GM23338 (cell line): ENCODE results near the gene NME1. TPM values are rescaled to one million over a fixed set of nuclear protein-coding genes. Genes with fewer than 3 reads are reported as not detected.

Experiments
- ATAC-seq: fragments of 200-7000 bp; cut with Tn5 transposase; 3 replicates; pipeline ENCODE4 v1.9.1; 2020
- DNase-seq: peaks from one replicate; pipeline ENCODE4 v3.0.0-alpha.2; 2015; ENCODE audit warnings: low spot score
- H2AFZ ChIP-seq: fragments of 200-600 bp; sonication (generic); 2 replicates; pipeline ENCODE4 v1.8.0; 2016; ENCODE audit warnings: antibody characterized with exemption, mild to moderate bottlenecking, moderate library complexity
- H3F3A ChIP-seq: fragments of 200-600 bp; sonication (generic); replicated peaks from 2 replicates; pipeline ENCODE4 v1.8.0; 2017; ENCODE audit warnings: antibody characterized with exemption, mixed run types, low read depth
- H3K27ac ChIP-seq: fragments of 200-600 bp; sonication (generic); 2 replicates; pipeline ENCODE4 v1.6.1; 2016; ENCODE audit warnings: low read depth
- H3K27me3 ChIP-seq: fragments of 200-600 bp; sonication (generic); 2 replicates; pipeline ENCODE4 v1.8.0; 2016; ENCODE audit warnings: mild to moderate bottlenecking, mixed run types, moderate library complexity; ENCODE audit not compliant: insufficient read depth
- H3K36me3 ChIP-seq: fragments of 200-600 bp; sonication (generic); 2 replicates; pipeline ENCODE4 v1.8.0; 2016; ENCODE audit warnings: mild to moderate bottlenecking; ENCODE audit not compliant: insufficient read depth
- H3K4me1 ChIP-seq: fragments of 200-600 bp; sonication (generic); 2 replicates; pipeline ENCODE4 v1.8.0; 2016; ENCODE audit warnings: mild to moderate bottlenecking, moderate library complexity; ENCODE audit not compliant: insufficient read depth
- H3K4me2 ChIP-seq: fragments of 200-600 bp; sonication (generic); 2 replicates; pipeline ENCODE4 v1.7.1; 2017; ENCODE audit warnings: mixed run types
- H3K4me3 ChIP-seq: fragments of 200-600 bp; sonication (generic); 2 replicates; pipeline ENCODE4 v1.6.1; 2016; ENCODE audit warnings: mixed run types
- H3K79me2 ChIP-seq: fragments of 200-600 bp; sonication (generic); replicated peaks from 2 replicates; pipeline ENCODE4 v1.8.0; 2017; ENCODE audit warnings: mild to moderate bottlenecking; ENCODE audit not compliant: insufficient read depth
- H3K9me2 ChIP-seq: fragments of 200-600 bp; sonication (generic); 2 replicates; pipeline ENCODE4 v1.8.0; 2017; ENCODE audit not compliant: insufficient read depth
- H4K20me1 ChIP-seq: fragments of 200-600 bp; sonication (generic); replicated peaks from 2 replicates; pipeline ENCODE4 v1.8.0; 2017; ENCODE audit warnings: mild to moderate bottlenecking; ENCODE audit not compliant: insufficient read depth
- H3K27ac Mint-ChIP-seq: 2 replicates; pipeline ENCODE4 v1.8.0; 2020; ENCODE audit warnings: inconsistent platforms, mild to moderate bottlenecking, moderate library complexity, mixed read lengths
- H3K27me3 Mint-ChIP-seq: 3 replicates; pipeline ENCODE4 v1.8.0; 2022; ENCODE audit warnings: low read depth, mild to moderate bottlenecking, moderate library complexity, mixed read lengths, inconsistent platforms; ENCODE audit not compliant: insufficient read depth, poor library complexity
- H3K36me3 Mint-ChIP-seq: 3 replicates; pipeline ENCODE4 v1.8.0; 2021; ENCODE audit warnings: low read depth, mild to moderate bottlenecking, inconsistent platforms, moderate library complexity, mixed read lengths
- H3K4me1 Mint-ChIP-seq: 3 replicates; pipeline ENCODE4 v1.8.0; 2020; ENCODE audit warnings: mild to moderate bottlenecking, inconsistent platforms, mixed read lengths
- H3K4me3 Mint-ChIP-seq: 3 replicates; pipeline ENCODE4 v1.8.0; 2021; ENCODE audit warnings: moderate library complexity, mild to moderate bottlenecking, inconsistent platforms, mixed read lengths
- H3K9me3 Mint-ChIP-seq: 3 replicates; pipeline ENCODE4 v1.8.0; 2020; ENCODE audit warnings: moderate library complexity, mild to moderate bottlenecking, inconsistent platforms, mixed read lengths
- CREB1 ChIP-seq: fragments of 250-450 bp; sonication (Bioruptor Pico); IDR thresholded peaks from 2 replicates; pipeline ENCODE4 v1.5.0; 2020; ENCODE audit warnings: low read depth, mild to moderate bottlenecking, moderate library complexity
- ETS1 ChIP-seq: IDR thresholded peaks from 2 replicates; pipeline ENCODE4 v1.6.1; 2016; ENCODE audit warnings: antibody characterized with exemption
- EZH2 ChIP-seq: fragments of 200-600 bp; sonication (generic); IDR thresholded peaks from one replicate; pipeline ENCODE4 v1.8.0; 2017; ENCODE audit warnings: antibody characterized with exemption, mild to moderate bottlenecking, low read depth; ENCODE audit not compliant: unreplicated experiment
- EZH2phosphoT487 ChIP-seq: fragments of 200-600 bp; sonication (generic); IDR thresholded peaks from one replicate; pipeline ENCODE4 v1.8.1; 2018; ENCODE audit warnings: antibody characterized with exemption; ENCODE audit not compliant: unreplicated experiment
- NANOG ChIP-seq: IDR thresholded peaks from 2 replicates; pipeline ENCODE4 v1.6.1; 2016; ENCODE audit warnings: antibody characterized with exemption, borderline replicate concordance
- POLR2AphosphoS5 ChIP-seq: IDR thresholded peaks from 2 replicates; pipeline ENCODE4 v1.6.1; 2016; ENCODE audit warnings: antibody characterized with exemption, low read depth
- STAT1 ChIP-seq: IDR thresholded peaks from one replicate; pipeline ENCODE4 v1.6.1; 2016; ENCODE audit warnings: antibody characterized with exemption; ENCODE audit not compliant: unreplicated experiment
- ZNF114 ChIP-seq: fragments of 250-450 bp; sonication (Bioruptor Pico); IDR thresholded peaks from 2 replicates; pipeline ENCODE4 v1.5.0; 2020; ENCODE audit warnings: mild to moderate bottlenecking, moderate library complexity
- ZNF331 ChIP-seq: fragments of 250-450 bp; sonication (Bioruptor Pico); IDR thresholded peaks from 2 replicates; pipeline ENCODE4 v1.5.0; 2020; ENCODE audit warnings: low read depth, mild to moderate bottlenecking, moderate library complexity
- polyA plus RNA-seq: library from polyadenylated mRNA; unstranded; fragments of >200 nt; fragmentation: Nextera tagmentation; extraction: Ambion mirVana; gene quantifications from 2 replicates; pipeline ENCODE4 v1.2.1, GENCODE V29; 2016
- total RNA-seq: library from RNA; depleted of rRNA; stranded (reverse); fragments of >200 nt; shearing (Covaris generic); gene quantifications from 2 replicates; pipeline ENCODE4 v1.2.3, GENCODE V29; 2014
- TF ChIP-seq, protein P1 (sequence below), 2 experiments: fragments of 200-600 bp in 1 of 2; sonication (generic) in 1 of 2; conservative IDR thresholded peaks; 2 replicates each; pipeline versions ENCODE4 v1.5.1 to v1.6.1; 2016 to 2017; ENCODE audit warnings: antibody characterized with exemption in 2 of 2, low read depth in 2 of 2, mild to moderate bottlenecking in 2 of 2, moderate library complexity in 1 of 2

NME1 gene
- total and polyA plus RNA-seq, 2 experiments from 2014 or later, result 159 to 534 TPM

DNA sequence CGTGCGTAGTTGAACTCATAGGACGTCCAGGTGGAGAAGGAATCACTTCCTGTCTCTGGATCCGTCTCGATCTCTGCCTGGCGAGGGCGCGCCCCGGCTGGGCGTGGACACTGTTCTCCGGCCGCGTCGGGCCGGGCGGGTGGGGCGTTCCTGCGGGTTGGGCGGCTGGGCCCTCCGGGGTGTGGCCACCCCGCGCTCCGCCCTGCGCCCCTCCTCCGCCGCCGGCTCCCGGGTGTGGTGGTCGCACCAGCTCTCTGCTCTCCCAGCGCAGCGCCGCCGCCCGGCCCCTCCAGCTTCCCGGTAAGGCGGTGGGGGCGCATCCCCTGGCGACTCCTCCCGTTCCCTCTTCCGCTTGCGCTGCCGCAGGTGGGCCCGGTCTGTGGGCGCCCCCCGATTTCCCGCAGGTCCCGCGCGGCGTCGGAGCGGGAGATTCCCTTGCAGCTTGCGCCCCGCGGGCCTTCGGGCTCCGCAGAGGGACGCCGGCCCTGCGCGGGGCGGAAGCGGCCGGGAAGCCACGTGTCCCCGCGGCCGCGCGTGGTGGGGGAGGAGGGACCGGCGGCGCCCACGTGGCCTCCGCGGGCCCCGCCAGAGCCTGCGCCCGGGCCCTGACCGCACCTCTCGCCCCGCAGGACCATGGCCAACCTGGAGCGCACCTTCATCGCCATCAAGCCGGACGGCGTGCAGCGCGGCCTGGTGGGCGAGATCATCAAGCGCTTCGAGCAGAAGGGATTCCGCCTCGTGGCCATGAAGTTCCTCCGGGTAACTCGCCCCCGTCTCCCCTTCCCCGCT, 13.0 kb downstream of the NME1 start, which contains the start of gene NME2:
Gene NME2, plus strand, starts transcription at position 214 of the 789 bp plus-strand sequence. Its CDS starts 420 bp downstream, at position 634.
- peaks cover 40% of the 10 kb centered on the region for H3F3A ChIP-seq
- peak within 1 kb of the TSS; percentile 95 for H3K4me2 ChIP-seq
- peaks cover 19% of the 10 kb centered on the region for H3K4me1 Mint-ChIP-seq
- no peaks in the 10 kb centered on the region for H3K27me3 ChIP-seq
- H3K79me2 ChIP-seq, result peaks cover 28% of the 10 kb centered on the region
- peak within 1 kb of the TSS; percentile 93 for H3K4me3 Mint-ChIP-seq
- H2AFZ ChIP-seq, result peak within 1 kb of the TSS; percentile 98
- peaks cover 12% of the 10 kb centered on the region for H3K27me3 Mint-ChIP-seq
- H3K36me3 Mint-ChIP-seq, result peaks cover 73% of the 10 kb centered on the region
- TF ChIP-seq EZH2, result no peak
- TF ChIP-seq ZNF331 (CRISPR knock-in tag), result no peak
- TF ChIP-seq EZH2phosphoT487, result no peak
- peak; percentile 75 for TF ChIP-seq POLR2AphosphoS5
- TF ChIP-seq, protein P1, sequence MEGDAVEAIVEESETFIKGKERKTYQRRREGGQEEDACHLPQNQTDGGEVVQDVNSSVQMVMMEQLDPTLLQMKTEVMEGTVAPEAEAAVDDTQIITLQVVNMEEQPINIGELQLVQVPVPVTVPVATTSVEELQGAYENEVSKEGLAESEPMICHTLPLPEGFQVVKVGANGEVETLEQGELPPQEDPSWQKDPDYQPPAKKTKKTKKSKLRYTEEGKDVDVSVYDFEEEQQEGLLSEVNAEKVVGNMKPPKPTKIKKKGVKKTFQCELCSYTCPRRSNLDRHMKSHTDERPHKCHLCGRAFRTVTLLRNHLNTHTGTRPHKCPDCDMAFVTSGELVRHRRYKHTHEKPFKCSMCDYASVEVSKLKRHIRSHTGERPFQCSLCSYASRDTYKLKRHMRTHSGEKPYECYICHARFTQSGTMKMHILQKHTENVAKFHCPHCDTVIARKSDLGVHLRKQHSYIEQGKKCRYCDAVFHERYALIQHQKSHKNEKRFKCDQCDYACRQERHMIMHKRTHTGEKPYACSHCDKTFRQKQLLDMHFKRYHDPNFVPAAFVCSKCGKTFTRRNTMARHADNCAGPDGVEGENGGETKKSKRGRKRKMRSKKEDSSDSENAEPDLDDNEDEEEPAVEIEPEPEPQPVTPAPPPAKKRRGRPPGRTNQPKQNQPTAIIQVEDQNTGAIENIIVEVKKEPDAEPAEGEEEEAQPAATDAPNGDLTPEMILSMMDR (conservative IDR thresholded peaks at IDR 0.05; ENCODE audit: low read depth in 2 of 2), result peak in 1 of 2 experiments; percentile 28; a peak in 2 of 4 replicates
- TF ChIP-seq STAT1, result no peak
- no peak for TF ChIP-seq NANOG
- 0 out of 2 replicates have a peak, but pooled peaks have one; percentile 22 for TF ChIP-seq CREB1 (CRISPR knock-in tag)
- TF ChIP-seq ZNF114 (CRISPR knock-in tag), result no peak
- no peak for TF ChIP-seq ETS1
- H3K36me3 ChIP-seq, result peaks cover 53% of the 10 kb centered on the region
- peaks cover 4% of the 10 kb centered on the region for H3K4me1 ChIP-seq
- H3K27ac Mint-ChIP-seq, result peak within 1 kb of the TSS; percentile 95
- H4K20me1 ChIP-seq, result peaks cover 24% of the 10 kb centered on the region
- H3K9me3 Mint-ChIP-seq, result no peaks in the 10 kb centered on the region
- ATAC-seq (peak; percentile 86), DNase-seq (peak; percentile 93)
- H3K9me2 ChIP-seq, result no peaks in the 10 kb centered on the region
- peak within 1 kb of the TSS; percentile 92 for H3K4me3 ChIP-seq
- H3K27ac ChIP-seq, result peak within 1 kb of the TSS; percentile 59; the same call in 1 of the 2 replicates
